Activated CD4-positive, CD25-positive, alpha-beta regulatory T cell (primary cell): ENCODE results near the gene MEGF9.
A peak's percentile ranks its signal among the peaks of the same experiment; 100 is the strongest.

ENCODE experiments used
- DNase-seq, 4 experiments: peaks; one replicate each; lab custom pipeline; 2025; lab: John Stamatoyannopoulos, UW

The MEGF9 gene

GRCh38 chr9:120621941-120622340 lies 92.3 kb downstream of the MEGF9 start:
- DNase-seq, result no peak

GRCh38 chr9:120619751-120620655 lies 94.3 kb downstream of the MEGF9 start:
- DNase-seq, result peak in 3 of 4 experiments; percentile 13 to 25 (median 18)

GRCh38 chr9:120616966-120617935 lies 97.0 kb downstream of the MEGF9 start:
- DNase-seq, result no peak

GRCh38 chr9:120612218-120612617 lies 102.1 kb downstream of the MEGF9 start:
- no peak for DNase-seq

GRCh38 chr9:120611690-120612068 lies 102.6 kb downstream of the MEGF9 start:
- no peak for DNase-seq

GRCh38 chr9:120610975-120611689 lies 103.1 kb downstream of the MEGF9 start:
- DNase-seq, result no peak

GRCh38 chr9:120609636-120610035 lies 104.6 kb downstream of the MEGF9 start:
- DNase-seq, result no peak

- DNase-seq, result no peak
Observed at GRCh38 chr9:120608421-120608820, 105.8 kb downstream of the MEGF9 start.

- no peak for DNase-seq
Observed at GRCh38 chr9:120603591-120603990, 110.7 kb downstream of the MEGF9 start.

GRCh38 chr9:120603010-120603409 lies 111.3 kb downstream of the MEGF9 start:
- DNase-seq, result no peak

GRCh38 chr9:120593955-120594277 lies 120.4 kb downstream of the MEGF9 start:
- DNase-seq, result no peak

- no peak for DNase-seq
Observed at GRCh38 chr9:120593250-120593954, 120.9 kb downstream of the MEGF9 start.

GRCh38 chr9:120592210-120592609 lies 122.1 kb downstream of the MEGF9 start:
- no peak for DNase-seq

GRCh38 chr9:120587328-120587727 lies 126.9 kb downstream of the MEGF9 start:
- DNase-seq, result no peak

- DNase-seq, result peak in 1 of 4 experiments; percentile 26
Observed at GRCh38 chr9:120583958-120584369, 130.3 kb downstream of the MEGF9 start.

- peak; percentile 77 to 86 (median 81) for DNase-seq
Observed at GRCh38 chr9:120580051-120580896, 134.0 kb downstream of the MEGF9 start, which contains the start of gene CDK5RAP2. Gene CDK5RAP2 (minus strand): TSS chr9:120580167. CDS start chr9:120579978, 189 bp downstream.

GRCh38 chr9:120579139-120580050 lies 134.9 kb downstream of the MEGF9 start:
- no peak for DNase-seq

GRCh38 chr9:120574473-120574872 lies 139.8 kb downstream of the MEGF9 start:
- no peak for DNase-seq

- no peak for DNase-seq
Observed at GRCh38 chr9:120572472-120572871, 141.8 kb downstream of the MEGF9 start.
